HepG2 (cell line): ENCODE data around the gene PCYT2. TPM values are rescaled to one million over a fixed set of nuclear protein-coding genes. Genes with fewer than 3 reads are reported as not detected.

Source experiments
- FOXJ3 ChIP-seq: sonication (generic); formaldehyde crosslinking; IDR thresholded peaks from 2 replicates; pipeline ENCODE4 v1.4.0; 2020; ENCODE audit warnings: missing genetic modification reagents, mild to moderate bottlenecking, borderline replicate concordance
- KDM5B ChIP-seq: sonication (generic); formaldehyde crosslinking; IDR thresholded peaks from 2 replicates; pipeline ENCODE4 v1.4.0; 2020; ENCODE audit warnings: missing genetic modification reagents, mild to moderate bottlenecking, borderline replicate concordance
- MTA1 ChIP-seq: sonication (generic); formaldehyde crosslinking; IDR thresholded peaks from 2 replicates; pipeline ENCODE4 v1.4.0; 2020; ENCODE audit warnings: missing genetic modification reagents, mild to moderate bottlenecking, borderline replicate concordance
- NCOR1 ChIP-seq: fragments of 200-600 bp; sonication (generic); IDR thresholded peaks from 2 replicates; pipeline ENCODE4 v1.7.0; 2017; ENCODE audit warnings: antibody characterized with exemption, low read length, borderline replicate concordance
- ZFP90 ChIP-seq: sonication (generic); formaldehyde crosslinking; IDR thresholded peaks from 2 replicates; pipeline ENCODE4 v1.8.0; 2022; ENCODE audit warnings: missing genetic modification reagents, mild to moderate bottlenecking, inconsistent platforms, borderline replicate concordance
- ZNF329 ChIP-seq: sonication (generic); formaldehyde crosslinking; IDR thresholded peaks from 2 replicates; pipeline ENCODE4 v1.9.0; 2021; ENCODE audit warnings: low read depth, mild to moderate bottlenecking, missing genetic modification reagents
- ZNF460 ChIP-seq: sonication (generic); formaldehyde crosslinking; IDR thresholded peaks from 2 replicates; pipeline ENCODE4 v1.5.1; 2020; ENCODE audit warnings: missing genetic modification reagents, mild to moderate bottlenecking, borderline replicate concordance
- ZNF547 ChIP-seq: sonication (generic); formaldehyde crosslinking; IDR thresholded peaks from 2 replicates; pipeline ENCODE4 v1.5.1; 2020; ENCODE audit warnings: mild to moderate bottlenecking, missing genetic modification reagents
- ZNF777 ChIP-seq: sonication (generic); formaldehyde crosslinking; IDR thresholded peaks from 2 replicates; pipeline ENCODE4 v1.4.0; 2020; ENCODE audit warnings: missing genetic modification reagents
- ZNF792 ChIP-seq: IDR thresholded peaks from 2 replicates; pipeline ENCODE4 v1.6.1; 2016
- polyA plus RNA-seq, 8 experiments: library from polyadenylated mRNA; depleted of rRNA in 3 of 8; stranded (reverse) in 7 of 8; unstranded in 1 of 8; fragments of >200 nt; fragmentation: Illumina TruSeq in 4 of 8; extraction: Trizol in 4 of 8; gene quantifications; 2 replicates each; pipeline versions ENCODE4 v1.2.1 to v1.2.3, GENCODE V29; 2011 to 2016; ENCODE audit warnings: low read depth in 4 of 8, missing spikeins in 1 of 8, mixed read lengths in 1 of 8; ENCODE audit not compliant: insufficient read depth in 1 of 8
- total RNA-seq, 5 experiments: library from RNA; depleted of rRNA; stranded (reverse); fragments of >200 nt; fragmentation: Illumina TruSeq; extraction: Trizol; gene quantifications; 2 replicates each; pipeline ENCODE4 v1.2.3, GENCODE V29; 2016; ENCODE audit warnings: low read depth in 1 of 5
- TF ChIP-seq, protein P1 (sequence below): sonication (generic); formaldehyde crosslinking; IDR thresholded peaks from 2 replicates; pipeline ENCODE4 v1.5.1; 2020; ENCODE audit warnings: mild to moderate bottlenecking, missing genetic modification reagents, borderline replicate concordance
- TF ChIP-seq, protein P2 (sequence below): sonication (generic); formaldehyde crosslinking; IDR thresholded peaks from 2 replicates; pipeline ENCODE4 v1.9.0; 2021; ENCODE audit warnings: mild to moderate bottlenecking, missing genetic modification reagents
- TF ChIP-seq, protein P3 (sequence below): sonication (generic); formaldehyde crosslinking; IDR thresholded peaks from 2 replicates; pipeline ENCODE4 v1.8.0; 2022; ENCODE audit warnings: mild to moderate bottlenecking, missing genetic modification reagents, moderate library complexity
- TF ChIP-seq, protein P4 (sequence below): sonication (generic); formaldehyde crosslinking; IDR thresholded peaks from 2 replicates; pipeline ENCODE4 v1.5.0; 2020; ENCODE audit warnings: missing genetic modification reagents, mild to moderate bottlenecking, borderline replicate concordance

The PCYT2 gene
- total and polyA plus RNA-seq, 2 of the 13 experiments (the other 11 are each of a cell fraction or from before 2014, with no cell fraction given), result 147 to 297 TPM

DNA sequence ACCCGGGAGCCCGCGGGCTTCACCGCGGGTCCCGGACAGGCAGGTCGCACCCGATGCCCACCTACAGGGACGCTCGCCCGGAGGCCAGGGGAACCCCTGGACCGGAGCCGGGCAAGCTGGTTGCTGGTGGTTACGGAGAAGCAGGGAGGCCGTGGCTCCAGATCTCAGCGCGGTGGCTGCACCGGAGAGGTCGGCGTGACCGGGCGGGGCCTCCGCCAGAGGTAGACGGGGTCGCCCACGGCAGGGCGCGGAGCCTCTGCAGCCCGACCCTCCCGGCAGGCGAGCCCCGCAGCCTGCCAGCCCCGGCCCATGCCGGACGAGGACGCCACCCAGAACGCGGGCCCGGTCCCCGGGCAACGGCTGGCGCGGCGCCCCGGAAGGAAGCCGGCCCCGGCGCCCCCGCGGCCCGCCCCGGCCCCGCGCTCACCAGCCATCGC lies 341 bp downstream of the PCYT2 start (continued):
- TF ChIP-seq, protein P1, sequence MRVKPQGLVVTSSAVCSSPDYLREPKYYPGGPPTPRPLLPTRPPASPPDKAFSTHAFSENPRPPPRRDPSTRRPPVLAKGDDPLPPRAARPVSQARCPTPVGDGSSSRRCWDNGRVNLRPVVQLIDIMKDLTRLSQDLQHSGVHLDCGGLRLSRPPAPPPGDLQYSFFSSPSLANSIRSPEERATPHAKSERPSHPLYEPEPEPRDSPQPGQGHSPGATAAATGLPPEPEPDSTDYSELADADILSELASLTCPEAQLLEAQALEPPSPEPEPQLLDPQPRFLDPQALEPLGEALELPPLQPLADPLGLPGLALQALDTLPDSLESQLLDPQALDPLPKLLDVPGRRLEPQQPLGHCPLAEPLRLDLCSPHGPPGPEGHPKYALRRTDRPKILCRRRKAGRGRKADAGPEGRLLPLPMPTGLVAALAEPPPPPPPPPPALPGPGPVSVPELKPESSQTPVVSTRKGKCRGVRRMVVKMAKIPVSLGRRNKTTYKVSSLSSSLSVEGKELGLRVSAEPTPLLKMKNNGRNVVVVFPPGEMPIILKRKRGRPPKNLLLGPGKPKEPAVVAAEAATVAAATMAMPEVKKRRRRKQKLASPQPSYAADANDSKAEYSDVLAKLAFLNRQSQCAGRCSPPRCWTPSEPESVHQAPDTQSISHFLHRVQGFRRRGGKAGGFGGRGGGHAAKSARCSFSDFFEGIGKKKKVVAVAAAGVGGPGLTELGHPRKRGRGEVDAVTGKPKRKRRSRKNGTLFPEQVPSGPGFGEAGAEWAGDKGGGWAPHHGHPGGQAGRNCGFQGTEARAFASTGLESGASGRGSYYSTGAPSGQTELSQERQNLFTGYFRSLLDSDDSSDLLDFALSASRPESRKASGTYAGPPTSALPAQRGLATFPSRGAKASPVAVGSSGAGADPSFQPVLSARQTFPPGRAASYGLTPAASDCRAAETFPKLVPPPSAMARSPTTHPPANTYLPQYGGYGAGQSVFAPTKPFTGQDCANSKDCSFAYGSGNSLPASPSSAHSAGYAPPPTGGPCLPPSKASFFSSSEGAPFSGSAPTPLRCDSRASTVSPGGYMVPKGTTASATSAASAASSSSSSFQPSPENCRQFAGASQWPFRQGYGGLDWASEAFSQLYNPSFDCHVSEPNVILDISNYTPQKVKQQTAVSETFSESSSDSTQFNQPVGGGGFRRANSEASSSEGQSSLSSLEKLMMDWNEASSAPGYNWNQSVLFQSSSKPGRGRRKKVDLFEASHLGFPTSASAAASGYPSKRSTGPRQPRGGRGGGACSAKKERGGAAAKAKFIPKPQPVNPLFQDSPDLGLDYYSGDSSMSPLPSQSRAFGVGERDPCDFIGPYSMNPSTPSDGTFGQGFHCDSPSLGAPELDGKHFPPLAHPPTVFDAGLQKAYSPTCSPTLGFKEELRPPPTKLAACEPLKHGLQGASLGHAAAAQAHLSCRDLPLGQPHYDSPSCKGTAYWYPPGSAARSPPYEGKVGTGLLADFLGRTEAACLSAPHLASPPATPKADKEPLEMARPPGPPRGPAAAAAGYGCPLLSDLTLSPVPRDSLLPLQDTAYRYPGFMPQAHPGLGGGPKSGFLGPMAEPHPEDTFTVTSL, result no peak
- no peak for TF ChIP-seq ZNF792
- TF ChIP-seq ZNF460, result no peak
- TF ChIP-seq KDM5B, result 0 out of 2 replicates have a peak, but pooled peaks have one; percentile 59
- no peak for TF ChIP-seq MTA1 (CRISPR knock-in tag)
- TF ChIP-seq, protein P2, sequence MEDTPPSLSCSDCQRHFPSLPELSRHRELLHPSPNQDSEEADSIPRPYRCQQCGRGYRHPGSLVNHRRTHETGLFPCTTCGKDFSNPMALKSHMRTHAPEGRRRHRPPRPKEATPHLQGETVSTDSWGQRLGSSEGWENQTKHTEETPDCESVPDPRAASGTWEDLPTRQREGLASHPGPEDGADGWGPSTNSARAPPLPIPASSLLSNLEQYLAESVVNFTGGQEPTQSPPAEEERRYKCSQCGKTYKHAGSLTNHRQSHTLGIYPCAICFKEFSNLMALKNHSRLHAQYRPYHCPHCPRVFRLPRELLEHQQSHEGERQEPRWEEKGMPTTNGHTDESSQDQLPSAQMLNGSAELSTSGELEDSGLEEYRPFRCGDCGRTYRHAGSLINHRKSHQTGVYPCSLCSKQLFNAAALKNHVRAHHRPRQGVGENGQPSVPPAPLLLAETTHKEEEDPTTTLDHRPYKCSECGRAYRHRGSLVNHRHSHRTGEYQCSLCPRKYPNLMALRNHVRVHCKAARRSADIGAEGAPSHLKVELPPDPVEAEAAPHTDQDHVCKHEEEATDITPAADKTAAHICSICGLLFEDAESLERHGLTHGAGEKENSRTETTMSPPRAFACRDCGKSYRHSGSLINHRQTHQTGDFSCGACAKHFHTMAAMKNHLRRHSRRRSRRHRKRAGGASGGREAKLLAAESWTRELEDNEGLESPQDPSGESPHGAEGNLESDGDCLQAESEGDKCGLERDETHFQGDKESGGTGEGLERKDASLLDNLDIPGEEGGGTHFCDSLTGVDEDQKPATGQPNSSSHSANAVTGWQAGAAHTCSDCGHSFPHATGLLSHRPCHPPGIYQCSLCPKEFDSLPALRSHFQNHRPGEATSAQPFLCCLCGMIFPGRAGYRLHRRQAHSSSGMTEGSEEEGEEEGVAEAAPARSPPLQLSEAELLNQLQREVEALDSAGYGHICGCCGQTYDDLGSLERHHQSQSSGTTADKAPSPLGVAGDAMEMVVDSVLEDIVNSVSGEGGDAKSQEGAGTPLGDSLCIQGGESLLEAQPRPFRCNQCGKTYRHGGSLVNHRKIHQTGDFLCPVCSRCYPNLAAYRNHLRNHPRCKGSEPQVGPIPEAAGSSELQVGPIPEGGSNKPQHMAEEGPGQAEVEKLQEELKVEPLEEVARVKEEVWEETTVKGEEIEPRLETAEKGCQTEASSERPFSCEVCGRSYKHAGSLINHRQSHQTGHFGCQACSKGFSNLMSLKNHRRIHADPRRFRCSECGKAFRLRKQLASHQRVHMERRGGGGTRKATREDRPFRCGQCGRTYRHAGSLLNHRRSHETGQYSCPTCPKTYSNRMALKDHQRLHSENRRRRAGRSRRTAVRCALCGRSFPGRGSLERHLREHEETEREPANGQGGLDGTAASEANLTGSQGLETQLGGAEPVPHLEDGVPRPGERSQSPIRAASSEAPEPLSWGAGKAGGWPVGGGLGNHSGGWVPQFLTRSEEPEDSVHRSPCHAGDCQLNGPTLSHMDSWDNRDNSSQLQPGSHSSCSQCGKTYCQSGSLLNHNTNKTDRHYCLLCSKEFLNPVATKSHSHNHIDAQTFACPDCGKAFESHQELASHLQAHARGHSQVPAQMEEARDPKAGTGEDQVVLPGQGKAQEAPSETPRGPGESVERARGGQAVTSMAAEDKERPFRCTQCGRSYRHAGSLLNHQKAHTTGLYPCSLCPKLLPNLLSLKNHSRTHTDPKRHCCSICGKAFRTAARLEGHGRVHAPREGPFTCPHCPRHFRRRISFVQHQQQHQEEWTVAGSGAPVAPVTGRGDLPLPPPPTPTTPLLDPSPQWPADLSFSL (CRISPR knock-in tag), result no peak; the same call in 1 of the 2 replicates
- TF ChIP-seq, protein P3, sequence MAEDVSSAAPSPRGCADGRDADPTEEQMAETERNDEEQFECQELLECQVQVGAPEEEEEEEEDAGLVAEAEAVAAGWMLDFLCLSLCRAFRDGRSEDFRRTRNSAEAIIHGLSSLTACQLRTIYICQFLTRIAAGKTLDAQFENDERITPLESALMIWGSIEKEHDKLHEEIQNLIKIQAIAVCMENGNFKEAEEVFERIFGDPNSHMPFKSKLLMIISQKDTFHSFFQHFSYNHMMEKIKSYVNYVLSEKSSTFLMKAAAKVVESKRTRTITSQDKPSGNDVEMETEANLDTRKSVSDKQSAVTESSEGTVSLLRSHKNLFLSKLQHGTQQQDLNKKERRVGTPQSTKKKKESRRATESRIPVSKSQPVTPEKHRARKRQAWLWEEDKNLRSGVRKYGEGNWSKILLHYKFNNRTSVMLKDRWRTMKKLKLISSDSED (CRISPR knock-in tag), result 0 out of 2 replicates have a peak, but pooled peaks have one; percentile 83
- TF ChIP-seq ZNF777, result peak; percentile 23; the same call in 1 of the 2 replicates
- no peak for TF ChIP-seq ZNF329 (CRISPR knock-in tag)
- TF ChIP-seq, protein P4, sequence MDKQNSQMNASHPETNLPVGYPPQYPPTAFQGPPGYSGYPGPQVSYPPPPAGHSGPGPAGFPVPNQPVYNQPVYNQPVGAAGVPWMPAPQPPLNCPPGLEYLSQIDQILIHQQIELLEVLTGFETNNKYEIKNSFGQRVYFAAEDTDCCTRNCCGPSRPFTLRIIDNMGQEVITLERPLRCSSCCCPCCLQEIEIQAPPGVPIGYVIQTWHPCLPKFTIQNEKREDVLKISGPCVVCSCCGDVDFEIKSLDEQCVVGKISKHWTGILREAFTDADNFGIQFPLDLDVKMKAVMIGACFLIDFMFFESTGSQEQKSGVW (CRISPR knock-in tag), result no peak
- no peak for TF ChIP-seq NCOR1
- peak; percentile 41; the same call in 1 of the 2 replicates for TF ChIP-seq ZNF547 (CRISPR knock-in tag)
- 0 out of 2 replicates have a peak, but pooled peaks have one; percentile 4 for TF ChIP-seq ZFP90 (CRISPR knock-in tag)
- peak; percentile 2; the same call in 1 of the 2 replicates for TF ChIP-seq FOXJ3 (CRISPR knock-in tag)
